Aorta (tissue), 5 donors: ENCODE data around the gene ADCK2. TPM values are rescaled to one million over a fixed set of nuclear protein-coding genes. Genes with fewer than 3 reads are reported as not detected.

Source experiments
- ATAC-seq: fragments of 200-7000 bp; cut with Tn5 transposase; one replicate; pipeline ENCODE4 v1.9.1; 2022; ENCODE audit warnings: moderate library complexity; ENCODE audit not compliant: low FRiP score
- DNase-seq, 2 donors: peaks; one replicate each; pipeline ENCODE4 v3.0.0-alpha.2; 2020
- H3K27ac ChIP-seq, 2 donors: one replicate each; pipeline ENCODE4 v1.5.1; 2013; ENCODE audit warnings: low read length in 2 of 2, mild to moderate bottlenecking in 2 of 2, moderate library complexity in 2 of 2, control low read depth in 1 of 2, inconsistent platforms in 1 of 2, low read depth in 1 of 2
- H3K27me3 ChIP-seq, 2 donors: one replicate each; pipeline ENCODE4 v1.6.1; 2013; ENCODE audit warnings: control low read depth in 1 of 2, low read length in 1 of 2, mild to moderate bottlenecking in 1 of 2, moderate library complexity in 1 of 2; ENCODE audit not compliant: insufficient read depth in 2 of 2, control insufficient read depth in 1 of 2
- H3K36me3 ChIP-seq, 2 donors: one replicate each; pipeline ENCODE4 v1.6.1; 2013; ENCODE audit warnings: control low read depth in 1 of 2, low read length in 1 of 2, mild to moderate bottlenecking in 1 of 2; ENCODE audit not compliant: insufficient read depth in 2 of 2, control insufficient read depth in 1 of 2
- H3K4me1 ChIP-seq, 2 donors: one replicate each; pipeline ENCODE4 v1.6.1; 2013; ENCODE audit warnings: low read length in 2 of 2, control low read depth in 1 of 2, mild to moderate bottlenecking in 1 of 2, moderate library complexity in 1 of 2; ENCODE audit not compliant: insufficient read depth in 2 of 2, control insufficient read depth in 1 of 2
- H3K4me3 ChIP-seq, 2 donors: one replicate each; pipeline ENCODE4 v1.5.1; 2013; ENCODE audit warnings: low read length in 2 of 2, control low read depth in 1 of 2, mild to moderate bottlenecking in 1 of 2
- H3K9me3 ChIP-seq: one replicate; pipeline ENCODE4 v1.6.1; 2013; ENCODE audit warnings: mild to moderate bottlenecking, low read length; ENCODE audit not compliant: control insufficient read depth
- WGBS, 2 donors: extraction: QIAGEN DNeasy Blood & Tissue Kit; methylation state at CpG; one replicate each; pipeline ENCODE4 v1.1.7; 2013; 5-methylcytosine and 5-hydroxymethylcytosine counted together
- intact Hi-C, 2 donors: fragments of 100-400 bp; cut with DNase I; formaldehyde crosslinking; loops; one replicate each; pipeline versions ENCODE4 v1.14.2 to v1.15.0; 2022
- polyA plus RNA-seq, 2 donors: library from polyadenylated mRNA; stranded (reverse); fragments of 200-250 nt; gene quantifications; one replicate each; pipeline ENCODE4 v1.2.3, GENCODE V29; 2013
- total RNA-seq, 2 donors: library from RNA; stranded (reverse); fragmentation: NEBNext Ultra II Directional; extraction: Animal tissue kit (Norgen Biotek cat#: 25700); gene quantifications; one replicate each; pipeline ENCODE4 v1.2.1, GENCODE V29; 2021
- donor health status: healthy with polysubstance abuse.
- donor health status: Bipolar disorder and iron deficiency.
- donor health status: DM: no; HTN: no; CAD: no.
- donor health status: DM: no; HTN: no; CAD: no.
- donor health status: DM: yes; HTN: yes; CAD: no.

The ADCK2 gene
- total and polyA plus RNA-seq, 4 donors = 10.9 to 15.8 (median 13.9) TPM

DNA sequence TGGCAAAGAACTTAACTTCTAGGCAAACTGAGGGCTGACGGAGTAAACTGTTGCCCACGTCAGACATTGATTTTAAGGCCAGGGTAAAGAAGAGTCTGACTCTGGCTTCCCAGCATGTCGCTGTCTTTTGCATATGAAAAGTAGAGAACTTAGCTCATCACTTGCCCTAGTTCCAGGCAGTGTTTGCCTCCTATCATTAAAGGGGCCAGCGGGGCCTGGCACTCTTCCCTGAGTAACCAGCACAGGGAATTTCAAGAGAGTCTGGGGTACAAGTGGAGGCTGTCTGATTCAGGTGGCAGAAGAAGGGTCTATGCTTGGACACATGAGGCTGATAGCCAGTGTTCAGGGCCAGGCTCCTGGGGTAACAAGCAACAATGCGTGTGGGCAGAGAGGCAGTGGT, 36.9 kb upstream of the ADCK2 start:
- 69 to 72% methylated on average over 5 of the region's 5 CpGs for WGBS, 2 donors
- intact Hi-C loops = no loop called here
- H3K9me3 ChIP-seq = no peaks in the 10 kb centered on the region
- no peaks in the 10 kb centered on the region for H3K27me3 ChIP-seq
- H3K4me3 ChIP-seq = no peak overlapping the region
- no peak for ATAC-seq
- peak in 1 of 2 donors; percentile 26 for DNase-seq
- H3K36me3 ChIP-seq = no peaks in the 10 kb centered on the region
- H3K4me1 ChIP-seq = no peaks in the 10 kb centered on the region
- no peak overlapping the region for H3K27ac ChIP-seq

DNA sequence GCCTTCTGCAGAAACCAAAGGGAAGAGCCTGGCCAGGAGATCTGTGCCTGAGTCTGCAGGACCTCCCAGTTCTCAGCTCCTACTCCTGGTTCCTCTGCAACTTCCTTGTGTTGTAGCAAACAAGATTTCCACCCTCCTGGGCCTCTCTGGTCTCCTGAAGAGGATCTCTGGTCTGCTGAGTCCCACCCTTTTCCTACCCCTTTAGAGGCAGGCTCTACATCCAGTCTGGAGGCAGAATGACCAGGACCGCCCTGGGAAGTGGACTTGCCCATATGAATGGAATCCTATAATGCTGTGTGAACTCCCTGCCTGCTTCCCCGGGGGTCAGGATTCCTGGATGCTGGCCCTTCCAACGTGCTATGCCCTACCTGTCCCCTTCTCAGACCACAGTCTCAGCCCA, 35.3 kb upstream of the ADCK2 start:
- no peak for ATAC-seq
- Histone ChIP-seq H3K4me3 (no peak overlapping the region), H3K4me1 (no peaks in the 10 kb centered on the region), H3K27me3 (no peaks in the 10 kb centered on the region), H3K9me3 (no peaks in the 10 kb centered on the region), H3K36me3 (no peaks in the 10 kb centered on the region), H3K27ac (no peak overlapping the region)
- peak in 1 of 2 donors; percentile 24 for DNase-seq
- intact Hi-C loops = no loop called here
- 52 to 64% methylated on average over 3 of the region's 3 CpGs for WGBS, 2 donors

DNA sequence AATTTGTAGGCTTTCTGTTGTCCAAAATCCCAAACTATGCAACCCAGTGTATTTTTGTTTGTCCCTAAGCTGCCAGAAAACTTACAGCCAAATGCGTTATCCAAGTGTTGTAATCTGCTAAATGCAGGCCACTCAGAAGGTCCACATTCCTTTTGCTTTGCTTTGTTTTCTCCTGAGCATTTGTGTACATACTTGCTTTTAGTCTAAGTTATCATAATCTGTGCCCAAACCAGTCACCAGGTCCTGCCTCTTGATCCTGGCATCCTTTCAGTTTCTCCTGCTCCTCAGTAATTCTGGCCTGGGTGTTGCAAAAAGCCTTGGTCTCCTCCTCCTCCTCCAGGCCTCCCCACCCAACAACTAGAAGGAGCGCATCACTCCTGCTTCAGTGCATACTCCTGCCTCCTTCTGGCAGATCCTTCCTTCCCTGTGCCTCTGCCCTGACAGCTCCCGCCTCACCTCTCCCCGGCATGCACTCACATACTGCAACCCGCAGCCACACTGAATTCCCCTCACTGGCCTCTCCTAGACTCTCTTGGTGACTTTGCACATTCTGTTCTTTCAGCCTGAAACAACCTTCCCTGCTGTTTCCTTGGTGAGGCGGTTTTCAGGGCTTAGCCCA, 34.5 kb upstream of the ADCK2 start:
- peak; percentile 49 to 59 for DNase-seq
- intact Hi-C loops = no loop called here
- 42 to 43% methylated on average over 6 of the region's 6 CpGs for WGBS, 2 donors
- peak; percentile 50 for ATAC-seq
- no peak overlapping the region for H3K27ac ChIP-seq
- no peaks in the 10 kb centered on the region for H3K9me3 ChIP-seq
- no peaks in the 10 kb centered on the region for H3K27me3 ChIP-seq
- no peak overlapping the region for H3K4me3 ChIP-seq
- H3K4me1 ChIP-seq = no peaks in the 10 kb centered on the region
- no peaks in the 10 kb centered on the region for H3K36me3 ChIP-seq

DNA sequence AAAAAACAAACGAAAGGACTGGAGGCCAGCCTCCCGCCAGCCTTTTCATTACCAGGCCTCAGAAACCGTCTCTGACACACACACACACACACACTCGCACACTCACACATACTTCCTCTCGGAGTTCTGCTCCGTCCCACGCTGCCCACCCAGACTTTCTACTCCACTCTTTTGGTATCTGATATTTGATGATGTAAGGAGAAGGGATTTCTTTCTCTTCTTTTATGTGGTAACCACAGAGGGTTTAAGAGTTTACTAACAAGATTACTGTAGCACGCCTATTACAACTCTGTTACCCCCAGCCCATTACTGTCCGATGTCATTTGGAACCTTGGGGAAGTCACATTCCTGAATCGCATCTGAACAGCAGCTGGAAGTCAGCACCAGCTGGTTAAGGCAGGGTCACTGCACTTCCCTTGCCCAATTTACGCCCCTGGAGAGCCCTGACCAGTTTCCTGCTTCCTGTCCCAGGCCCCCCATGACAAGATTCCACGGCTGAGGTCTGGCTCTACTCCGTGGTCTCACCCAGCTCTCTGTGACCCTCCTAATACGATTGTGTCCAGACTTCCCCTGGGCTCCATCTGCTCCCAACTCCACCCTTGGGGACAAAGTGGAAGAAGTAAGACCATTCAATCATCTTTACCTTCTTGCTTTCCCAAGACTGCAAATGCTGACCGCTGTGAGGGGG, 33.2 kb upstream of the ADCK2 start:
- Histone ChIP-seq H3K4me1 (no peaks in the 10 kb centered on the region), H3K4me3 (peak overlapping the region in 1 of 2 donors; percentile 47), H3K27me3 (no peaks in the 10 kb centered on the region), H3K27ac (no peak overlapping the region), H3K36me3 (no peaks in the 10 kb centered on the region), H3K9me3 (no peaks in the 10 kb centered on the region)
- peak; percentile 61 to 69 for DNase-seq
- intact Hi-C loops = no loop called here
- ATAC-seq = peak; percentile 40
- WGBS, 2 donors = 20 to 22% methylated on average over 15 of the region's 15 CpGs

DNA sequence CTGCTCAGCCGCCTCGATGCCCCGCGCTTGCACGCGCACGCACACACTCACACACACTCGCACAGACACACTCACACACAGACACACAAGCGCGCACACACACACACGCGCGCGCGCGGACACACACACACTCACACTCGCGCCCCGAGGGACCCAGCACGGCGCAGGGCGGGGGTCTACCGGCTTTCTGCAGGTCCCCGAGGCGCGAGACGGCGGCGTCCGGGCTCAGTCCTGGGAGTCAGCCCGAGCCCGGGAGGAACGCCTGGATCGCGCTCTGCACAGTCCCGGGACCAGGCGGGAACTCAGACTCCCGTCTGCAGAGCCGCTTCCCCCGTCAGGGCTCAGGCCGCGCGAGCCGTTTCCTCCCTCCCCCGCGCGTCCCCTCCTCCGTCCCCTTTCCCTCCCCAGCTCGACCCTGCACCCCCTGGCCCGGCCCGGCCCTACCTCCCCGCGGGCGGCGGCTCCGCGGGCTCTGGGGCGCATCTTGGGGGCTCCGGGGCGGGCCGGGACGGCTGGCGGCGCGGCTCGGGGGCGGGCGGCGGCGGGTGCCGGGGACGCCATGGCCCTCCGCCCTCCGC, 32.6 kb upstream of the ADCK2 start:
- Histone ChIP-seq H3K27ac (no peak overlapping the region), H3K36me3 (no peaks in the 10 kb centered on the region), H3K27me3 (no peaks in the 10 kb centered on the region), H3K4me1 (no peaks in the 10 kb centered on the region), H3K9me3 (no peaks in the 10 kb centered on the region), H3K4me3 (peak overlapping the region; percentile 13 to 47)
- WGBS, 2 donors = 0% methylated on average over 53 to 74 of the region's 74 CpGs
- intact Hi-C loops = no loop called here
- DNase-seq = peak; percentile 64 to 82
- ATAC-seq = peak; percentile 55

DNA sequence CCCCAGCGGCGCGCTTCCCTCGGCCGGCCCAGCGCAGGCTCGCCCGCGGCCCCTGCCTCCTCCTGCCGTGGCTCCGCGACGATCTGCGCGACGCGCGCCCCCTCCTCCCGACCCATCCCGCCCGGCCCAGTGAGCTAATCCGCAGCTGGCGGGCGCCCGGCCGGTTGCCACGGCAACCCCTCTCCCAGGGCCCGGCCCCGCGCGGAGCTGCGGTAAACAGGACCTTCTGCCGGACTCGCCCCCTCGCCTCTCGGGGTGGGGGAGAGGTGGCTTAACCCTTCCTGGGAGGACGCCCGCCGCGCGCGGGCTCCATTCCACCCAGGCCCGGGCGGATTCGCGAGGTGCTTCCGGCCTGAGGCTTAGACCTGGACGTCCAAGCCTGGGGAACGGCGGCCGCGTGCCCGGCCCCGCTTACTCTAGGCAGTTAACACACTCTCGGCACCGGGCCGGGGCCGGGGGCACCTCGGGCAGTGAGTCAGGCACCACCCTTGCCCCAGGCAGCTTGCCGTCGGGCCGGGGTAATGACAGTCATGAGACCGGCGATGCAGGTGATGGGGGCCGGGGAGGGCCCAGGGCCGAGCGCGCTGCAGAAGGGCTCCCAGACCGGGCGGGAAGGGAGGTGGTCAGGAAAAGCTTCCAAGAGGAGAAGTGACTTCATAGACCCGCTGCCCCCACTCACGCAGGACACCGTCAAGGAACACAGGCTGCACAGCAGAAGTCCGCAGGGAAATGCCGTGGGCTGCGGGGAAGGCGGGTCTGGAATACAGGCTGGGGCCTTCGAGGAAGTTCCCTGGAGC, 31.8 kb upstream of the ADCK2 start, which contains the start of gene DENND2A:
TSS of gene DENND2A (minus strand) at position 87 of the 797 bp plus-strand sequence. CDS start 38,416 bp downstream, outside the sequence.
- ATAC-seq (peak; percentile 71), DNase-seq (peak; percentile 76 to 87)
- Histone ChIP-seq H3K9me3 (no peaks in the 10 kb centered on the region), H3K27me3 (no peaks in the 10 kb centered on the region), H3K4me3 (peak within 1 kb of the TSS; percentile 13 to 47), H3K27ac (no peak within 1 kb of the TSS), H3K36me3 (no peaks in the 10 kb centered on the region), H3K4me1 (no peaks in the 10 kb centered on the region)
- intact Hi-C loops = no loop called here
- 3% methylated on average over 70 to 78 of the region's 78 CpGs for WGBS, 2 donors

DNA sequence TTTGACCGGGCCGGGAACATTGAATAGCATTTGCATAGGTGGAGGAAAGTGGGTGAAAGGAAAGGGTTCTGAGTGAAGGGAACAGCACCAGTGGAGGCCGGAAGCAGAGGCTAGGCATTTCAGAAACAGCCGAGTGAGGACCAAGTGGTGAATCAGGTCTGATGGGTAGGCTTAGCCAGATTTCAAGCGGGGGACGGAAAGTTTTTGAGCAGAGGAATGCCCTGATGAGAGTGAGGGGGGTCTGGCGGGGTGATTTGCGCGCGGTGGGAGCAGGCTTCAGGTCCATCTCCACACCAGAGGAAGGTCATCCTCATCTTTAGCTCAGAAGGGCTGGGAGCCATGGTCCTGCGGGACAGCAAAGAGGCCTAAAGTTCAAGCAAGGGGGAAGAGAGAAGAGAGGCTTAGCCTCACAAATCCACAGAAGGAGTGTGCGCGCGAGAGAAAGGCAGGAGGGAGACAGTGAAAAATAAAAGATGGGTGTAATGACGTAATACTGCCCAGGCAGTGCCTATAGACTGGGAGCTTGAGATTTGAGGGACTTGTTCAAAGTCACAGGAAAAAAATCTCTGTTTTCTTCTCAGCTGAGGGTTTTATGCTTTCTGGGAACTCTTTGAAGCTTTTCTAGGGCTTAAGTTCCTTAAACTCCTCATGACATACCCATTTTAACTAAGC, 31.1 kb upstream of the ADCK2 start:
- H3K4me1 ChIP-seq = no peaks in the 10 kb centered on the region
- DNase-seq (peak; percentile 17 to 43), ATAC-seq (no peak)
- no peaks in the 10 kb centered on the region for H3K36me3 ChIP-seq
- intact Hi-C loops = no loop called here
- H3K27ac ChIP-seq = no peak overlapping the region
- H3K9me3 ChIP-seq = no peaks in the 10 kb centered on the region
- H3K27me3 ChIP-seq = no peaks in the 10 kb centered on the region
- 74 to 75% methylated on average over 15 of the region's 15 CpGs for WGBS, 2 donors
- no peak overlapping the region for H3K4me3 ChIP-seq

DNA sequence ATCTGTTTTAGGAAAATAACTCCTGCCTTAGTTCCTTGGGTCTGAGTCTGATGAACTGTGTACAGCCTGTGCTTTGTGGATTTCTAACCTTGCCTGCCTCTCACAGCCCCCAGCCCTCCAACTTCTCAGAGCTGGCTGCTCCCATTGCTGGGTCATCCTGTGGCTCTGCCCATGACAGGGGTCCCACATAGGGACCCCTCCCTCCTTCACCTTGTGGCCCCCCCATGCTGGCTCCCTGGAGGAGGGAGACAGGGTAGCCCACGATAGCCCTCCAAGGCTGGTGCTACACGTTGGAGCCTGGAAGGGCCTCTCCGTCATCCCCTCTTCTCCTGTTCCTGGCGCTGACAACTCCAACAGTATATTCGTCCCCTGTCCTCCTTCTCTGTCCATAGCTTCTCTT, 29.3 kb upstream of the ADCK2 start:
- Histone ChIP-seq H3K4me3 (no peak overlapping the region), H3K27ac (no peak overlapping the region), H3K9me3 (no peaks in the 10 kb centered on the region), H3K27me3 (no peaks in the 10 kb centered on the region), H3K4me1 (no peaks in the 10 kb centered on the region), H3K36me3 (no peaks in the 10 kb centered on the region)
- intact Hi-C loops = no loop called here
- no peak for DNase-seq
- ATAC-seq = no peak
- 89 to 98% methylated on average over 5 of the region's 5 CpGs for WGBS, 2 donors
